PC-3 (cell line): ENCODE results near the gene MBOAT1.

Experiments used
- EZH2 ChIP-seq: fragments of 300-600 bp; sonication (generic); IDR thresholded peaks from one replicate; pipeline ENCODE4 v1.6.1; 2017; ENCODE audit warnings: antibody characterized with exemption, mild to moderate bottlenecking, low read length; ENCODE audit not compliant: unreplicated experiment
- EZH2phosphoT487 ChIP-seq: fragments of 300-600 bp; sonication (generic); IDR thresholded peaks from 2 replicates; pipeline ENCODE4 v1.6.1; 2018; ENCODE audit warnings: mild to moderate bottlenecking, antibody characterized with exemption, low read length, borderline replicate concordance
- TF ChIP-seq, protein P1 (sequence below): fragments of 300-600 bp; sonication (generic); conservative IDR thresholded peaks from 2 replicates; pipeline ENCODE4 v1.5.1; 2017; ENCODE audit warnings: antibody characterized with exemption, low read depth, mild to moderate bottlenecking, low read length

DNA sequence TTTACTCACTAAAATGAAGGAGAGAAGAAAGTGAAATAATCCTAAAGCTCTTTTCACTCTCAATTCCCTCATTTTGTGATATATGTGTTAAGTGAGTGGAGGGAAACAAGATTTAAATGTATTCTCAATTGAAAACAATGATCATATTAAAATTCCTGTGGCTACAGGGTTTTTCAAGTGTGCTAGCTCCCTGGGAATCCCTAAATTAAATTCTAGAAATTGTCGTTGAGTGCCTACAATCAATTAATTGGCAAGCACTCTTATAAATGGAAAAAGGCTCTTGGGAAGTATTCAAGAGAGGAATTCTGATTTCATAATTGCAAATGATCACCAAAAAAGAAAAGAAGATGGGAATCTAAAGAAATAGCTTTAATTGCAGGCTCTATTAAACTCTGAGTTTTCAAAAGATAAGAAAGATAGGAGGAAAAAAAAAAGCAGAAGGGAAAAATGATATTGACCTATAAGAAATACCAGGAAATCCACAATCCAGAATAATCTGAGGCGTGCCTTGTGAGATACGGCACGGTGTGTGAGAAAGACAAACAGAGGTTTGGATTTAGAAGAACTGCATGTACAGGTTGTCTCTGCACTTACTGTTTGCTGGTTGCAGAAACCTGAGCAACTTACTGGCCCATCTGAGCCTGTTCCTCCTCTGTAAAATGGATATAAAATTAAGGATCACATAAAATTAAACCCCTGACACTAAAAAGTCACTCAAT lies 18.3 kb upstream of the MBOAT1 start:
- TF ChIP-seq, protein P1, sequence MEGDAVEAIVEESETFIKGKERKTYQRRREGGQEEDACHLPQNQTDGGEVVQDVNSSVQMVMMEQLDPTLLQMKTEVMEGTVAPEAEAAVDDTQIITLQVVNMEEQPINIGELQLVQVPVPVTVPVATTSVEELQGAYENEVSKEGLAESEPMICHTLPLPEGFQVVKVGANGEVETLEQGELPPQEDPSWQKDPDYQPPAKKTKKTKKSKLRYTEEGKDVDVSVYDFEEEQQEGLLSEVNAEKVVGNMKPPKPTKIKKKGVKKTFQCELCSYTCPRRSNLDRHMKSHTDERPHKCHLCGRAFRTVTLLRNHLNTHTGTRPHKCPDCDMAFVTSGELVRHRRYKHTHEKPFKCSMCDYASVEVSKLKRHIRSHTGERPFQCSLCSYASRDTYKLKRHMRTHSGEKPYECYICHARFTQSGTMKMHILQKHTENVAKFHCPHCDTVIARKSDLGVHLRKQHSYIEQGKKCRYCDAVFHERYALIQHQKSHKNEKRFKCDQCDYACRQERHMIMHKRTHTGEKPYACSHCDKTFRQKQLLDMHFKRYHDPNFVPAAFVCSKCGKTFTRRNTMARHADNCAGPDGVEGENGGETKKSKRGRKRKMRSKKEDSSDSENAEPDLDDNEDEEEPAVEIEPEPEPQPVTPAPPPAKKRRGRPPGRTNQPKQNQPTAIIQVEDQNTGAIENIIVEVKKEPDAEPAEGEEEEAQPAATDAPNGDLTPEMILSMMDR: no peak
- TF ChIP-seq EZH2 (no peak), EZH2phosphoT487 (no peak)
